Adipose tissue (tissue), 3 donors: ENCODE data around the gene SIPA1. TPM values are rescaled to one million over a fixed set of nuclear protein-coding genes. Genes with fewer than 3 reads are reported as not detected.

Experiments
- H3K27ac ChIP-seq: one replicate; pipeline ENCODE4 v1.5.1; 2013; ENCODE audit warnings: low read depth, low read length
- WGBS, 3 donors: extraction: QIAGEN DNeasy Blood & Tissue Kit; methylation state at CpG; one replicate each; pipeline ENCODE4 v1.1.7; 2013; 5-methylcytosine and 5-hydroxymethylcytosine counted together
- polyA plus RNA-seq, 3 donors: library from polyadenylated mRNA; stranded (reverse); fragments of 200-250 nt; gene quantifications; one replicate each; pipeline ENCODE4 v1.2.3, GENCODE V29; 2013
- donor health status: healthy with polysubstance abuse.
- donor health status: Bipolar disorder and iron deficiency.
- donor health status: healthy.

The SIPA1 gene, protein sequence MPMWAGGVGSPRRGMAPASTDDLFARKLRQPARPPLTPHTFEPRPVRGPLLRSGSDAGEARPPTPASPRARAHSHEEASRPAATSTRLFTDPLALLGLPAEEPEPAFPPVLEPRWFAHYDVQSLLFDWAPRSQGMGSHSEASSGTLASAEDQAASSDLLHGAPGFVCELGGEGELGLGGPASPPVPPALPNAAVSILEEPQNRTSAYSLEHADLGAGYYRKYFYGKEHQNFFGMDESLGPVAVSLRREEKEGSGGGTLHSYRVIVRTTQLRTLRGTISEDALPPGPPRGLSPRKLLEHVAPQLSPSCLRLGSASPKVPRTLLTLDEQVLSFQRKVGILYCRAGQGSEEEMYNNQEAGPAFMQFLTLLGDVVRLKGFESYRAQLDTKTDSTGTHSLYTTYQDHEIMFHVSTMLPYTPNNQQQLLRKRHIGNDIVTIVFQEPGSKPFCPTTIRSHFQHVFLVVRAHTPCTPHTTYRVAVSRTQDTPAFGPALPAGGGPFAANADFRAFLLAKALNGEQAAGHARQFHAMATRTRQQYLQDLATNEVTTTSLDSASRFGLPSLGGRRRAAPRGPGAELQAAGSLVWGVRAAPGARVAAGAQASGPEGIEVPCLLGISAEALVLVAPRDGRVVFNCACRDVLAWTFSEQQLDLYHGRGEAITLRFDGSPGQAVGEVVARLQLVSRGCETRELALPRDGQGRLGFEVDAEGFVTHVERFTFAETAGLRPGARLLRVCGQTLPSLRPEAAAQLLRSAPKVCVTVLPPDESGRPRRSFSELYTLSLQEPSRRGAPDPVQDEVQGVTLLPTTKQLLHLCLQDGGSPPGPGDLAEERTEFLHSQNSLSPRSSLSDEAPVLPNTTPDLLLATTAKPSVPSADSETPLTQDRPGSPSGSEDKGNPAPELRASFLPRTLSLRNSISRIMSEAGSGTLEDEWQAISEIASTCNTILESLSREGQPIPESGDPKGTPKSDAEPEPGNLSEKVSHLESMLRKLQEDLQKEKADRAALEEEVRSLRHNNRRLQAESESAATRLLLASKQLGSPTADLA
- polyA plus RNA-seq, result 100 to 1,000 TPM in 1 of 3 donors, 10 to 100 TPM in 2; 23.7 to 105 (median 36.3) TPM

DNA sequence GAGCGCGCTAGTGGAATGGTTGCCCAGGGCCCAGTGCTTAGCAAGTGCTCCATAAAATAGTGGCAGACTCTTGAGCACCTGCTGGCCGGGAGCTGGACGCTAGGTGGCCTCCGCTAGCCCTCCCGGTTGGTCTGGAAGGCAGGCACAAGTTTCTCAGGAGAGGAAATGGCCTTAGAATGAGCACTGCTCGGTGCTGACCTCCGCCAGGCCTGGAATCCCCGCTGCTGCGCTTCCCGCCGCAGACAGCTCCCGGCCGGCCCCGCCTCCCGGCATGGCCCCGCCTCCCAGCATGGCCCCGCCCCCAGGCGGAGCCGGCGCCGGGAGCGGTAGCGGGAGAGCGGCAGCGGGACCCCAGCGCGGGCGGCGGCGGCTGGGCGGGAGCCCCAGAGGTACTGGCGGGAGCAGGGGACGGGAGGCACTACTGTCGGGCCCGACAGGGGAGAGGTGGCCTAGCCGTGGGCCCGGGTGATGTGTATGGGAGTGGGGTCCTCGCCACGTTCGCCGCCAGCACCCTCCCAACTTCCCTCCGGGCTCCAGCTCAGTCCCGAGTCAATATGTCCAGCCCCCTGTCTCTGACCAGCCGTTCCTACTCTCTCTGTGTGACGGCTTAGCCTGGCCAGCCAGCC lies at the start of gene SIPA1:
Gene SIPA1 (plus strand): TSS at position 308 of the 626 bp plus-strand sequence. CDS start 2,821 bp downstream, outside the sequence.
- WGBS, 3 donors, result 4 to 5% (median 4%) methylated on average over 37 to 46 of the region's 46 CpGs
- H3K27ac ChIP-seq, result peak within 1 kb of the TSS; percentile 87

DNA sequence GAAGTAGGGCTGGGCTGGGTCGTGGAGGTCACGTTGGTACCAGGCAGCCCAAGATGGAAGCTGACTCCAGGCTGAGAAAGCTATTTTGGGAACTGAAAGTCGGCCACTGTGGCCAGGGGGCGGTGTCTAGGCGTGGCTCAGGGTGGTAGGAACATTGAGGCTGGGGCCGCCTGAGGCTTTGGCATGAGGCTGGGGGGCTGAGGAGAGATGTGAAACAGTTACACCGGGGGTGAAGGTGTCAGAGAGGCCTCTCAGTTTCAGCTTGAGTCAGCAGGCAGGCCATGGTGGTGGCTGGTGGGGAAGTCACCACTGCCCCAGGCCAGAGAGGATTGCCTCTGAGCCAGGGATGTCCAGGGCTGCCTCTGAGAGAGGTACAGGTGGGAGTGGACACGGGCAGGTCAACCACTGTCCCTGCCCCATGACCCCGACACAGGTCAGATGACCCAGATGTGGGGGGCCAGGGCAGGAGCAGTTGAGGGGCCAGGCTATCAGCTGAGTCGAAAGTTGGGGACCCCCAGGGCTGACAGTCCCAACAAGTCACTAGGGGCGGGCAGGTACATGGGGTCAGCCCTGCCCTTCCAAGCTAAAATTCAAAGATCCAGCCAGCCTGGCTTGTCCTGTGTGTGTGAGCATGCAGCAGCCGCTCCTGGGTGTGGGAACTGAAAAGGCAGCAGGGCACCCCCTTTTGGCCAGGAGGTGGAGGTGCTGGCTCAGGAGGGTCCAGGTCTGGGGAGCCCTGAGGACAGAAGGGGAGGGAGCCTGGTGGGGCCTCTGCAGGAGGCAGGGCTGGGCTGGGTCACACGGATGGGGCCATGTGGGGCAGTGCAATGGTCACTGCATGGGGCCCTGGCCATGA lies 49.5 kb upstream of the SIPA1 start:
- H3K27ac ChIP-seq, result no peak overlapping the region
- WGBS, 3 donors, result 44 to 54% (median 48%) methylated on average over 13 of the region's 13 CpGs

DNA sequence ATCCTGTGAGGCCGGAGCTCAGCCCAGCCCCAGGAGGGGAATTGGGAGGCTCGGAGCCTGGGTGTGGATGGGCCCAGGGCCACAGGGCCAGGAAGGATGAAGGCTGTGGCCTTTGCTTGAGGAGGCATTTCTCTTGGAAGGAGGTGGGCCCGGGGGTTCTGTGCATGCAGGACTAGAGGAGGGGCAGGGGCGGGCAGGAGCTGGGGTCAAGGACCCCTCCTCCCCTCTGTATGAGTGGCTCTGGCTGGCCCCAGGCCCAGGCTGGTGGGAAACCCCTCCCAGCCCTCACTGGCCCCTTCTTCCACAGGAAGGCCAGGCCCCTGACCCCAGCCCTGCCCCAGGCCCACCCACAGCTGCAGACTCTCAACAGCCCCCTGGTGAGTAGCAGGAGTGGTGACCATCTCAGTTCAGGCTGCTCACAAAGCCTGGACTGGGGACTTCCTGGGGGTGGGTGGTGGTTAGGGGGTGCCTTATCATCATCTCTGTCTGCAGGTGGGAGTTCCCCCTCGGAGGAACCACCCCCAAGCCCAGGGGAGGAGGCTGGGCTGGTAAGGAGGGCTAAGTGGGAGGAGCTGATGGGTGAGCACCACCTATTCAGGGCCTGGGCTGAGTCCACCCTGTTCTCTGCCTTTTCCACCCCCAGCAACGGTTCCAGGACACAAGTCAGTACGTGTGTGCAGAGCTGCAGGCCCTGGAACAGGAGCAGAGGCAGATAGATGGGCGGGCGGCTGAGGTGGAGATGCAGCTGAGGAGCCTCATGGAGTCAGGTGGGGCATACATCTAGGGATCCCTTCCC lies 48.3 kb upstream of the SIPA1 start:
- WGBS, 3 donors, result 70 to 77% (median 73%) methylated on average over 8 to 9 of the region's 9 CpGs
- no peak overlapping the region for H3K27ac ChIP-seq

DNA sequence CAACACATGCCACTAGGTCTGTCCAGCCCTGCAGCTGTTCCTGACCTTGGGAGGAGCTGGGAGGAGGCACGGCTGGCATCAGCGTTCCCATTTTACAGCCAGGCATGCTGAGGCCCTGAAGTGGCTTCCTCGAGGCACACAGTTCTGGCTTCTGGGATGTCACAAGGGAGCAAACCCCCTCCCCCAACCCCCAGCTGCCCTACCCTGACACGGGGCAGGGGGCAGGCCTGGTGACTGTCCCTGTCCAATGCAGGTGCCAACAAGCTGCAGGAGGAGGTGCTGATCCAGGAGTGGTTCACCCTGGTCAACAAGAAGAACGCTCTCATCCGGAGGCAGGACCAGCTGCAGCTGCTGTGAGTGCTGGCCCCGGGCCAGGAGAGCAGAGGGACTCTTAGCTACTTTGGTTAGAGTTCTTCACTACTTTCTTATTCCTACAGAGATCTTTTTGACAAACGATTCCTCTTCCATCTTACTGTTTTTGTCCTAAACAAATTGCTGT lies 47.6 kb upstream of the SIPA1 start:
- no peak overlapping the region for H3K27ac ChIP-seq

DNA sequence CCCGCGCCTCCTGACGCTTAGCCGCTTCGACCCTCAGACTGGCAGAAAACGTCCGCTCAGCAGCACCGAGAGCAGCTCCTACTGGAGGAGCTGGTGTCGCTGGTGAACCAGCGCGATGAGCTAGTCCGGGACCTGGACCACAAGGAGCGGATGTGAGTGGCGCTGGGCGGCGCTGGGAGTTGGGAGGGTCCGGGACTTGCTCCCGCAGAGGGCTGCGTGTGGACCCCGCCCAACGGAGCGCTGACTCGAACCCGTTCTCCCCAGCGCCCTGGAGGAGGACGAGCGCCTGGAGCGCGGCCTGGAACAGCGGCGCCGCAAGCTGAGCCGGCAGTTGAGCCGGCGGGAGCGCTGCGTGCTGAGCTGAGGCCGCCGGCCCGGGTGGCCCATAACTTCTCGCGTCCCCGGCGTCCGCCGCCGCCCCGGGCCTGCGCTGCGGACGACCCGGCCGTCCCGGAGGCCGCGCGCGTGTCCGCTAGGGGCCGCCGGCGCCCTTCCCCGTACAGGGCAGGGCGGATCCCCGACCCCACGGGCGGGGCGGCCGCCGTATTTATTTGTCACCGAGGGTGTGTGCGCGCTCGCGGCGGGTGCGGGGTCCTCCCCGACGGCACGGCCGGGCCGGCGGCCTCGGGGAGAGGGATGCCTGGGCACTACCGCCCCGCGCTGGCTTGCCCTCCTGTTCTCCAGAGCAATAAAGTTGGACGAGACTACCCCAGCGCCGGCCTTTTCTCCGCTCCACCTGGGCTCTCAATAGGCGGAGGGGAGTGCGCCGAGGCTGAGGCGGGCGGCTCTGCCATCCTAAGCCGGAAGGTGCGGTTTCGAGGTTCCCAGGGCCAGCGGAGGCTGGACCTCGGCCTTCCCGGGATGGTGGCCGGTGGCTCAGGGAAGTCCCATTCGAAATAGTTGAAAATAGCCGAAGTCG lies 45.7 kb upstream of the SIPA1 start:
- WGBS, 3 donors, result 23 to 70% (median 63%) methylated on average over 72 to 106 of the region's 106 CpGs
- no peak overlapping the region for H3K27ac ChIP-seq

More for the DNA sequence above, 47.6 kb upstream of the SIPA1 start:
- WGBS, 3 donors, result 50 to 70% (median 70%) methylated on average over 8 of the region's 8 CpGs

DNA sequence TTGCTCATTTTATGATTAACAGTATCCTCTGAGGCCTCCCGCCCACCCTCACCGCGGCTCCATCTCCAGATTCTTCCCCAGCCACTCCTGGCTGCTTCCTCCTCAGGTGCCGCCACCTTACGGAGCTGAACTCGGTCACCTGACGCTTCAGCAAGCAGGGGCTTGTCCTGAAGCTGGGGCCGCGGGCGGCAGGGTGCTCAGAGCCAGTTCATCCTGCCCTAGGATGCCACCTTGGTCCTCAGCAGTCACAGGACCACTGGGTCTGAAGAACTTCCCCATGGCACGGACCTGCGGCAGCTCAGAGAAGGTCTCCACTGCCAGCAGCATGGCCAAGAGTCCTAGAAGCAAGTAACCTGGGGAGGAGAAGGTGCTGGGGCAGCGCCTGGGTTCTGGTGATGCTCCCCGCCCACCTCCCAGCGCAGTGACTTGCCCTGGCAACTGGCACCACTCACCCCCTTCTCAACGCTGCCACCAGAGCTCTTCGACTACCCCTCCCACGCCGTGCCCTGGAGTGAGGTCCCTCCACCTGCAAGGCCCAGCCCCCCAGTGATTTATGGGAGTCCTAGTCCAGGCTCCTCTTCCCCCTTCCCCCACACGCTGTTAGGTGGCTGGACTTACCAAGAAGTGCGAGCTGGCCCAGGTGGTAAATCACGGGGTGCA lies 44.9 kb upstream of the SIPA1 start:
- 78 to 89% (median 85%) methylated on average over 22 of the region's 22 CpGs for WGBS, 3 donors
- no peak overlapping the region for H3K27ac ChIP-seq

DNA sequence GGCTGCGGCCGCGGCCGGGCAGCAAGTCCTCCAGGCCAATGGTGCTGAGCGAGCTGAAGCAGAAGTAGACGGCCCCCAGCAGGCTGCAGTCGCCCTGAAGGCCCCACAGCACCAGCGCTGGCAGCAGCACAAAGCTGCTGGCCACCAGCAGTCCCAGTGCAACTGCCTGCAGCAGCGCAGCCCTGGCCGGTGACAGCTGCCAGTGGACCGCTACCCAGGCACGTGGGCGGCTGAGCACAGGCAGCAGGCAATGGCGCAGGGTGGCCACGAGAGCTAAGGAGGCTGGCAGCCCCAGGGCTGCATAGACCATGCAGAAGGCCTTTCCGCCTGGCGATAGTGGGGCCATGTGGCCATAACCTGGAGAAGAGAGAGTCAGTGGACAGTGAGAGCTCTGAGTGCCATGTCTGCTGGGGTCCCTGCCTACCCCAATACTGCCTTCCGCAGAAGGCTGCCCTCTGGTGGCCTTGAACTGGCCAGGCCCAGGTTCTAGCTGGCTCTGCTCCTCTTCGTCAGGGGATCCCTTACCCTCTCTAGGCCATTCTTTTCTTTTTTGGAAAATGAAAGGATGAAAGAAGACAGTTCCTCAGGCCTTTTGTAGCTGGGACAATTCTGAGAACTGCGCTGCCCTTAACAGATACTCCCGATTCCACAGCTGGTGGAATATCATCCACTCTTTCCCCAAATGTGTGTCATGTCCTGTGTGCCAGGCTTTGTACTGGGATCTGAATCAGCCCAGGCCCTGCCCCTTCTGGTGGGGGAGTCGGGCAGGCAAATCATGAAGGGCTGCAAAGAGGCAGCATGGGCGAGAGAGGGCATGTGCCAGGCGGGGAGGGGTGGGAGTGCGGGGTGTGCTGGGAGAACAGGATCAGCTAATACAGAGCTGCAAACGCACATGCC lies 44.1 kb upstream of the SIPA1 start:
- H3K27ac ChIP-seq, result no peak overlapping the region
- WGBS, 3 donors, result 80 to 84% (median 83%) methylated on average over 26 of the region's 26 CpGs

DNA sequence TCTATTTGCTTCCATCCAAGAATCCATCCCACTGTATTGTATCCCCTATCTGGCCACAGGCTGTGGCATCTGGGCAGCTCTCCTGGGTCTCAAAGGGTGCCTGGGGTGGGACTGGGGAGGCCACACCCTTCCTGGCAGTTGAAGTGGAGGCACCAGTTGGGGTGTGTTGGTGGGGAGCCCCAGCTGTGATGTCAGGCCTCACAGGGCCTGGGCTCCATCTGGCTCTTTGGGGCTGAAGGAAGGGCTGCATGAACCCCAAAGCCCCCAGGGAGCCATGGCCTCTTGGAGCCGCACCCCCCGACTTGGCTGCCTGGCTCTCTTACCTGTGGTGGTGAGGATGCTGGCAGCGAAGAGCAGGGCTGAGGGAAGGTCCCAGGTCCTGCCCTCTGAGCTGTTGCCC lies 42.8 kb upstream of the SIPA1 start:
- H3K27ac ChIP-seq, result no peak overlapping the region
- WGBS, 3 donors, result 75 to 82% (median 81%) methylated on average over 3 of the region's 3 CpGs

DNA sequence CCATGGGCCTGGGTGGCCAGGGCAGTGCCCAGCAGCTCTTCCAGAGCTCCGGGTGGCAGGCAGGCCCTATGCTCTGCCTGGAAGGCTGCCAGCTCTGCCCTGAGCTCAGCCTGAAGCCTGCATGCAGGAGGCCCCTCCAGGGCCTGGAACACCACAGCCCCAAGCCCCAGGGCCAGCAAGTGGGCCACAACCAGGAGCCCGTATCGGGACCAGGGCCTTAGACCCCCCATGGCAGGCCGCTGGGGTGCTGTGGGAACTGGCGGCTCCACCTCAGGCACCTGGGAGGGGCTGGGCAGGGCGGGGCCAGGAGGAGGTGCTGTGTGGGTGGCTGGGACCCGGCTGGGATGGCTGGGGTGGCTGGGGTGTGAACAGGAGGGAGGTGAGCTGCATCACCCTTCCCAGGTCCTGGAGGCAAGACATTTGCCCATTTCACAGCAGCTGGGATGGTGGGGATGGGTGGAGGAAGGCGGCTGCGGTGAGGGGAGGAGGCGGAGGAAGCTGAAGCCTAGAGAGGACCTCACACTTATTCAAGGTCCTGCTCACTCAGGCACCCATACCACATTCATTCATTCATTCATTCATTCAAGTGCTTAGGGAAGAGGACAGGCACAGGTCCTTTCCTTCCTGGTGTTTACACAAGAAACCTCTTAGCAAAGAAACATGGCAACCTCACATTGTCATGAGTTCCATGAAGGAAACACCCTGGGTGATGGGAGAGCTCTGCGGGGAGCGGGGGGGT lies 42.2 kb upstream of the SIPA1 start, which contains the start of gene KCNK7:
Gene KCNK7 (minus strand): TSS at position 258 of the 739 bp plus-strand sequence. CDS start 28 bp downstream, at position 230.
- H3K27ac ChIP-seq, result no peak within 1 kb of the TSS
- WGBS, 3 donors, result 70 to 76% (median 71%) methylated on average over 12 of the region's 12 CpGs

DNA sequence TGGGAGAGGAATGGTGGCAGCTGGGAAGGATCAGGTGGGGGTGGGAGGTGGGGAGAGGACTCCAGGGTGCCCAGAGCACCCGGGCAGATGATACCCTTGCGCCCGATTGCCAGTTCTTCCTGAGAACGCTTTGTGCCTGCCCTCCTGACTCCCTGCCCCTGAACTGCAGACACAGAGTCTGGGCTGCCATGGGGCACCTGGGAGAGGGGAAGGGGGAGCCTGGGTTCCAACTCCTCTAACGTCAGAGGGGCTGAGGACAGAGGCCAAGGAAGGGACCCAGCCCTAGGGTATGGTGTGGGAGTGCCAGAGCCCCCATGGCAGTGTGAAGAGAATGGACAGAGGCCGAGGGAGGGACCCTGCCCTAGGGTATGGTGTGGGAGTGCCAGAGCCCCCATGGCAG lies 41.4 kb upstream of the SIPA1 start:
- no peak overlapping the region for H3K27ac ChIP-seq
- 80 to 81% (median 81%) methylated on average over 6 of the region's 6 CpGs for WGBS, 3 donors

DNA sequence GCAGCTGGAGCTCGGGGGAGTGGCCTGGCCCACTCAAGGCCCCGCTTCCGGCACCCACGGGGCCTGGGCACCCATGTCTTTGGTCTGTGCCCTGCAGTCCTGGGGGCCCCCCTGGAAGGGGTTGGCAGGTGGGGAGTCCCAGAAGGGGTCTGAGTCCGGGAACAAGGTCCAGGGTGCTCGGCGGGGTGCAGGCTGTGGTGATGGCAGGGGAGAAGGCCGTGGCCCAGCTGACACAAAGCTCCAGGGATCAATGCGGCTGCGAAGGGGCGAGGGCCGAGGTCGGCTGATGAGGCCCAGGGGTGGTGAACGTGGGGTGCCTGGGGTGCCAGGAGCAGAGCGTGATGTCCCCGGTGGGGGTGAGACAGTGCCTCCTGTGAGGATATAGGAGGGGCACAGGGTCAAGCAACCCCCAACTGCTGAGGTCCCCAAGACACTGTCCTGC lies 39.6 kb upstream of the SIPA1 start:
- 84 to 94% (median 92%) methylated on average over 15 to 16 of the region's 16 CpGs for WGBS, 3 donors
- H3K27ac ChIP-seq, result no peak overlapping the region

DNA sequence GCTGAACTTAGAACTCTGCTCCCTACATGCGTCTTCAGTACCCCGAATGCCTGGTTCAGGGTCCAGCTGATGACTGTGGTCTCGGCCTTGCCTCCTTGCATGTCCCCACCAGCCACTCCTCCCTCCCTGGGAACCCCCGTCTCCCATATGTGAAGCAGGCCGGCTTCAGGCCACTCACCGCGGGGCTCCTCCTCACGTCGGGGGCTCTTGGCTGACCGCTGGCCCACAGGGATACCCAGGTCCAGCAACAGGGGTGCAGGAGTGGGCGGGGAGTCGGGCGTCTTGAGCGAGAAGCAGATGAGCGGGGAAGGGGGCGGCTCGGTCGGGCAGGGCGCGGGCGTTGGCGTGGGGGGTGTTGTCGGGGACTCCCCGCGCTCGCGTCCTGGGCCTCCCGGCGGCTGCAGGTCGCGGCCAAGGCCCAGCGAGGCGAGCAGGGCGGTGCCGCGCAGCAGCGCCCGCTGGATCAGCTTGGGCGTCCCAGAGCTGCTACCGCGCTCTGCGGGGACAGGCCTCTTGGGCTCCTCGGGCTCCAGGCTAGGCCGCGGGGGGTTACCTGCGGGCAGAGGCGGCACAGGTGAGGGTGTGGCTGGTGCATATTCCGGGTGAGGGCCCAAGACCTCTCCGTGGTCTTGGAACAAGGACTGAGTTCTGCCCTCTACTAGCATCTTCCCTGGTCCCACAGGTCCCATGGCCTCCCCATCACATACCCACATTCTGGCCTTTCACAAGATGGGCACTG lies 38.5 kb upstream of the SIPA1 start:
- WGBS, 3 donors, result 87 to 90% (median 88%) methylated on average over 29 to 49 of the region's 49 CpGs
- H3K27ac ChIP-seq, result no peak overlapping the region

DNA sequence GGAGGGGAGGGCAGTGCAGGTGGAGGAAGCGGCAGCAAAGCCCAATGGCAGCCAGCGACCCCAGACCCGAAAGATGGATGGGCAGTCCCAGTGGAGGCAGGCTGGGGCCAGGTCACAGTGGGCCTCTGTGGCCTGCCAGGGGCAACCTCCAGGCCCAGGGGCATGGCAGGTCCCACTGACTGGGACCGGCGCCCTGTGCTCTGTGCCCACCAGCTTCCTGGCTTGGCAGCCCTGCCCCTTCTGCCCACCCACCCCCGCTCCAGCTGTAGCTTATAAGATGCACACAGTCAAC lies 38.0 kb upstream of the SIPA1 start:
- H3K27ac ChIP-seq, result no peak overlapping the region
- 94 to 100% (median 98%) methylated on average over 5 to 6 of the region's 6 CpGs for WGBS, 3 donors
